ENCODE data around the gene DRC7.

DRC7 gene

GRCh38 chr16:57769541-57770145, 75.0 kb downstream of the DRC7 start:
- TF ChIP-seq, protein P1, sequence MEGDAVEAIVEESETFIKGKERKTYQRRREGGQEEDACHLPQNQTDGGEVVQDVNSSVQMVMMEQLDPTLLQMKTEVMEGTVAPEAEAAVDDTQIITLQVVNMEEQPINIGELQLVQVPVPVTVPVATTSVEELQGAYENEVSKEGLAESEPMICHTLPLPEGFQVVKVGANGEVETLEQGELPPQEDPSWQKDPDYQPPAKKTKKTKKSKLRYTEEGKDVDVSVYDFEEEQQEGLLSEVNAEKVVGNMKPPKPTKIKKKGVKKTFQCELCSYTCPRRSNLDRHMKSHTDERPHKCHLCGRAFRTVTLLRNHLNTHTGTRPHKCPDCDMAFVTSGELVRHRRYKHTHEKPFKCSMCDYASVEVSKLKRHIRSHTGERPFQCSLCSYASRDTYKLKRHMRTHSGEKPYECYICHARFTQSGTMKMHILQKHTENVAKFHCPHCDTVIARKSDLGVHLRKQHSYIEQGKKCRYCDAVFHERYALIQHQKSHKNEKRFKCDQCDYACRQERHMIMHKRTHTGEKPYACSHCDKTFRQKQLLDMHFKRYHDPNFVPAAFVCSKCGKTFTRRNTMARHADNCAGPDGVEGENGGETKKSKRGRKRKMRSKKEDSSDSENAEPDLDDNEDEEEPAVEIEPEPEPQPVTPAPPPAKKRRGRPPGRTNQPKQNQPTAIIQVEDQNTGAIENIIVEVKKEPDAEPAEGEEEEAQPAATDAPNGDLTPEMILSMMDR (IDR thresholded peaks at IDR 0.05; ENCODE audit: insufficient read depth, missing control alignments) = no peak
- DNase-seq (ENCODE audit: insufficient read length, low spot score) (no peak), FAIRE-seq (no peak)

DNA sequence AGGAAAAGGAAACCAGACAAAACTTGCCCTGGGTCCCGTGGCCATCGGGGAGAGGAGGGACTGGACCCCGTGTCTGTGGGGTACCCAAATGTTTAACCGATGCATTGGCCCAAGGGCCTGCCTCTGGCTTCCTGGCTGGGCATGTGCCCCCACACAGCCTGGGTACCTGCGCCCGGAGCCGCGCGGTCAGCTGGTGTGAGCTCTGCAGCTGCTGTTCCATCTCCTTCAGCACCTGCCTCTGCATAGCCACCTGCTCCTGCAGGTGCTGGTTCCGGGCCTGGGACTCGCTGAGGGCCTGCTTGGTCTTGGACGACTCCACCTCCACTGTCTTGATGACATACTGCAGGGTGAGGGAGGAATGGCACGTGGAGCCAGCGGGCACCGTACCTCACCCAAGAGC, 75.8 kb downstream of the DRC7 start:
- FAIRE-seq = no peak
- DNase-seq (ENCODE audit: insufficient read length, low spot score) = no peak
- TF ChIP-seq, protein P1 (IDR thresholded peaks at IDR 0.05; ENCODE audit: insufficient read depth, missing control alignments) = no peak

DNA sequence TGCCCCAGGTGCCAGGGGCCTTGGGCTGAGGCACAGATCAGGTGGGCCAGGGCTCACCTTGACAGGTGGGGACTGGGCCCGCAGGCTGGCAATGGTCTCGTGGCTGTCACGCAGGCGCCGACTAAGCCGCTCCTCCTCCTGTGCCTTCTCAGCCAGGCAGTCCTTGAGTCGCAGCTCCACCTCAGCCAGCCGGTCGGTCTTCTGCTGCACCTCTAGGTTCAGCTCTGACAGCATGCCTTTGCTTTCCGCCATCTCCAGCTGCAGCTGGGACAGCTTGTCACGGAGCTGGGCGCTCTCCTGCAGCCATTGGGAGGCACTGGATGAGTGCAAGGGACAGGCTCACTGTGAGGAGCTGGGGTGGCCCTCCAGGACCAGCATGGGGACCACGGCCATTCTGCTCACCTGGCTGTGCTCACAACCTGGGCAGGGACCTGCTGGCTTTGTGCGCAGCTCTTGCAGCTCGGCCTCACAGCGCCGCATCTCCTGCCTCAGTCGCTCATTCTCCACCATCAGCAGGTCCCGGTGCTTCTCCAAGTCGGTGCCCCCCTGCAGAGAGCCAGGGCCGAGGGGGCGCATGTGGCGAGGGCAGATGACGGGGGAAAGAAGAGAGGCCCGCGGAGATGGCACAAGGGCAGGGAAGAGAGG, 76.7 kb downstream of the DRC7 start:
- FAIRE-seq (no peak), DNase-seq (ENCODE audit: insufficient read length, low spot score) (no peak)
- TF ChIP-seq, protein P1 (IDR thresholded peaks at IDR 0.05; ENCODE audit: insufficient read depth, missing control alignments) = no peak

DNA sequence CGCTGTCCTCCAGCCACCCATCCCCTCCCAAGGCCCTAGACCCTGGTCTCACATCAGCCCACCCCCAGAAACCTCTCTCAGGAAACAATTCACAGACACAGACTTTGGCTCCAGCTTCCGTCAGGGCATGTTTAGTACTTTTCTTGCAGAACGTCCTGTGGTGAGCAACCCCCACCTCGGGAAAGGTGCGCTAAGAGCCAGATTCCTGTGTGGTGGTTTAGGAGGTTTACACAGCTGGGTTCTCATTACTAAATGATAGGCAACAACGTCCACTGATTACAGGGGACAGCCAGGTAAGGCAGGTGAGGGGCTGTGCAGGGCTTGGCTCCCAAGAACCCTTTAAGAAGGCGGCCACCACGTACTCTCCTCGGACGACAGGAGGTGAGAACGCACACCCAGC, 78.4 kb downstream of the DRC7 start:
- TF ChIP-seq, protein P1 (IDR thresholded peaks at IDR 0.05; ENCODE audit: insufficient read depth, missing control alignments) = no peak
- FAIRE-seq (no peak), DNase-seq (ENCODE audit: insufficient read length, low spot score) (no peak)

GRCh38 chr16:57773655-57774295, 79.2 kb downstream of the DRC7 start:
- FAIRE-seq (no peak), DNase-seq (ENCODE audit: insufficient read length, low spot score) (no peak)
- TF ChIP-seq, protein P1 (IDR thresholded peaks at IDR 0.05; ENCODE audit: insufficient read depth, missing control alignments) = no peak

DNA sequence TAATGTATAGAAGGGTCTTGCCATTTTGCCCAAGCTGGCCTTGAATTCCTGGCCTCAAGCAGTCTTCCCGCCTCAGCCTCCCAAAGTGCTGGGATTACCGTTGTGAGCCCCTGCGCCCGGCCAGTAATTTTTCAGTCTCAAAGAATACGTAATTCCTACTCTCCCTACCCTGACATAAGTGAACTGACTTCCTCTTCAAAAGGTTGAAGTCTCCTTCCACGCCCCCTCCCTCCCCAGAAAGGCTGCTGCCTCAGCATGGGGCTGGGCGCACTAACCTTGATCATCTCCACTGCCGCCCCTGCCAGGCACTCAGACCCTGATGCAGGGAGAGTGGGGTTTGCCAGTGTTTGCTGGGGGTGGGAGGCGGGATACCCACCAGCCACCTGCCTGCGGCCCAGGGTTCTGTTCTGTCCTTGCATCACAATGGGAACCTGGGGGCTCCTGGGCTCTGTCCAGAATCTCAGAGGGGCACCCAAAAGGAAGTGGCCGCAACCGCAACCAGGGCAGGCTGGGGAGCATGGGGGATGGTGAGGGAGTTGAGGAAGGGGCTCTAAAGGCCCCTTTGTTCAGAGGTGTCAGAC, 80.2 kb downstream of the DRC7 start:
- DNase-seq (ENCODE audit: insufficient read length, low spot score) = no peak
- no peak for FAIRE-seq
- TF ChIP-seq, protein P1 (IDR thresholded peaks at IDR 0.05; ENCODE audit: insufficient read depth, missing control alignments) = no peak
